HG02610 (cell line): Measurements from ENCODE around the gene APOL1.
"Not testable (repeated sequence)": the region's sequence is repeated elsewhere in the genome, so short reads cannot be mapped to it uniquely, and the experiment has no call there.

Experiments used
- ATAC-seq: cut with Tn5 transposase; IDR thresholded peaks from one replicate; pipeline ENCODE4 v1.9.1; 2021; ENCODE audit warnings: mild to moderate bottlenecking, moderate library complexity; ENCODE audit not compliant: unreplicated experiment

Gene APOL1

GRCh38 chr22:36244522-36245391, 8.2 kb upstream of the APOL1 start:
- ATAC-seq = no peak

DNA sequence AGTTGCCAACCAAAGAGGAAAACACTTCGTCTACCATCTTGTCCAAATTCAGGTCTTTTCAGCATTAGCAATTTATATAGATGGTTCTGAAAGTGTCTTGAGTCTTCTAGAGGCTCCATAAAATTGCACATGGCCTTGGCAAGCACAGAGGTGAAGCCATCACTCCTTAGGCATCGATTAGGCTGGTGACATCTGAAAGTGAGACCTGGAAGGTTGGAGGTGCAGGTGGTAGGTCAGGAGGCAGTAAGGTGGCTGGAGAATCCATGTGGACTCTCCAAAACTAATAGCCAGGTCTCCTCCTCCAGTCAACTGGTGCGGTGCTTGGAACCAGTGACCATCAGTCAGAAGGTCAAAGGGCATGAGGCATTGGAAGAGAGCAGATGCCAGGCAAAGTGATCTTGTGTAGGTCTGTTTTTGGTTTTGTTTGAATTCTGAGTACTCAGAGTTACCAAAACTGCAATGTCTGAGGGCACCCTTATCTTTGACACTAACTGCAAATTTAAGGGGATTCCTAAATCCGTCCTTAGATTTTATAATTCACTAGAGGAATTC, 7.1 kb upstream of the APOL1 start:
- no peak for ATAC-seq

DNA sequence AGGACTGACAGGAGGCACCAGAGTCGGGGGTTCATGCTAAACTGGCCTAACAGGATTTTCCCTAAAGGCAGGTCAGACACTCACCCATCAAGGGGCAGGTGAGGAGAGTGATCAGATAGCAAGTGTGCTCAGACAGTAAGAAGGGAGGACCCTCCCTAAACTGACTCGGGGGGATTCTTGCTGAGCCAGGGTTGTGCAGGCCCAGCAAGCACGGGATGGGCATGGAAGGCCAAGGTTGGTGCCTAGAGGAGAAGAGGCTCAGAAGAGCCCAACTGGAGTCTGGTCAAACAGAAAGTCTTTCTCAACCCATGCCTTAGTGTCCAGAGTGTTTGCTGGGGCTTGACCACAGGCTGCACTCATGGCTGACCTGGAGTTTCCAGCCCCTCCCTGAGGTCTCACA, 6.2 kb upstream of the APOL1 start:
- no peak for ATAC-seq

GRCh38 chr22:36247955-36248354, 5.0 kb upstream of the APOL1 start:
- ATAC-seq = no peak

- no peak for ATAC-seq
Measured at GRCh38 chr22:36249160-36249559, 3.8 kb upstream of the APOL1 start.

- ATAC-seq = not testable (repeated sequence)
Measured at GRCh38 chr22:36250292-36250960, 2.5 kb upstream of the APOL1 start.

GRCh38 chr22:36251979-36252608, 839 bp upstream of the APOL1 start:
- ATAC-seq = not testable (repeated sequence)

DNA sequence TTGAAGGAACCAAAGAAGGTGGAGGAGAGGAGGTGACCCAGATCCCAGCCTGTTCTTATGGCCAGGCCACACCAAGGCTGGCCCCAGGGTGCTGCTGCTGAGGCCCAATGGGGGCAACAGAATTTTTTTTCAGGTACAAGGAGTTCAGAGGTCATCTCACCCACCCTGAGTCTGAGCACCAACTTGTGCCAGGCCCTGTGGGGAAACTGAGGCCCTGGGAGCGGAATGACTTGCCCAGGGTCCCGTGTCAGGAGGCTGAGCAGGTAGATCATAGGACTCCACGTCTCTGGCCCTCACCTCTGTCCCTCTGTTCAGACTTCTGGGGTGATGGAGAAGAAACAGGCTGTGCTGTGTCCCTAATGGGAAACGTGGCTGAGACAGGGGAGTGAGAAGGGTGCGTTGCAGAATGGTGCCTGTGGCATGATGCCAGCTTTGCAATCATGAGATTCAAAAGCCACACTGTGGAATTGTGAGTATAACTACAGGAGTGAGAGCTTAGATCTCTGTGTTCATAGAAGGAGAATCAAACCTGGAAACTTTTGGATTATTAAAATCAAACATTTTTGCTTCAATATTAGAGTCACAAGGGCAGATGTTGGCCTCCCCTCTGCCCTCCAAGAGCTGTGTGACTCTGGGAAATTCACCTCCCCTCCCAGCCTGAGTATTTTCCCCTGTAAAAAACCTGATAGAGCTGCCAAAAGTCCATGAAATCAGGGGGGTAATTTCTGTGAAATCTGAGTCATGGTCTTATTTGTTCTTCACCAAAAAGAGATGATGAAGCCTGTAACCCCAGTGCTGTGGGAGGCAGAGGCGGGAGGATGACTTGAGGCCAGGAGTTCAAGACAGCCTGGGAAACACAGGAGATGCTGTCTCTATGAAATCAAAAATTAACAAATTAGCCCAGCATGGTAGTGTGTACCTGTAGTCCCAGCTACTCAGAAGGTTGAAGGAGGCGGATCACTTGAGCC, 874 bp downstream of the APOL1 start:
- no peak for ATAC-seq

- not testable (repeated sequence) for ATAC-seq
Measured at GRCh38 chr22:36255572-36255971, 2.6 kb downstream of the APOL1 start.

DNA sequence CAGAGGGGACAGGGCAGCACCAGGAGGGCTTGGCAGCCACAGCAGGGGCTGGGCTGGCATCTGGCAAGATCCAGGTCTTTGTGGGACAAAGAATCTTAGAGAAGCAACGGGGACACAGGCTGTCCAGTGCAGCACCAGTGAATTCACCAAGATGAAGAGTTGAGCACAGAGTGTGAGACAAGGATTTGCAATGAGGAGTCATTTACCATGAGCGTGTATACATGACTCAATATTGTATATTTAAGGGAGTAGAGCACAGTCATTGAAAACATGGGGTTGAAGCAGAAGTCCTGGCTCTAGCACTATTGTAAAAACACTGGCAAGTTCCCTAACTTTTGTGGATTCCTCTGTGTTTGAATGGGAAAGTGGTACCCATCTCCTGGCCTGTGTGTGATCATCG, 3.5 kb downstream of the APOL1 start:
- no peak for ATAC-seq

- no peak for ATAC-seq
Measured at GRCh38 chr22:36257308-36257707, 4.4 kb downstream of the APOL1 start.

DNA sequence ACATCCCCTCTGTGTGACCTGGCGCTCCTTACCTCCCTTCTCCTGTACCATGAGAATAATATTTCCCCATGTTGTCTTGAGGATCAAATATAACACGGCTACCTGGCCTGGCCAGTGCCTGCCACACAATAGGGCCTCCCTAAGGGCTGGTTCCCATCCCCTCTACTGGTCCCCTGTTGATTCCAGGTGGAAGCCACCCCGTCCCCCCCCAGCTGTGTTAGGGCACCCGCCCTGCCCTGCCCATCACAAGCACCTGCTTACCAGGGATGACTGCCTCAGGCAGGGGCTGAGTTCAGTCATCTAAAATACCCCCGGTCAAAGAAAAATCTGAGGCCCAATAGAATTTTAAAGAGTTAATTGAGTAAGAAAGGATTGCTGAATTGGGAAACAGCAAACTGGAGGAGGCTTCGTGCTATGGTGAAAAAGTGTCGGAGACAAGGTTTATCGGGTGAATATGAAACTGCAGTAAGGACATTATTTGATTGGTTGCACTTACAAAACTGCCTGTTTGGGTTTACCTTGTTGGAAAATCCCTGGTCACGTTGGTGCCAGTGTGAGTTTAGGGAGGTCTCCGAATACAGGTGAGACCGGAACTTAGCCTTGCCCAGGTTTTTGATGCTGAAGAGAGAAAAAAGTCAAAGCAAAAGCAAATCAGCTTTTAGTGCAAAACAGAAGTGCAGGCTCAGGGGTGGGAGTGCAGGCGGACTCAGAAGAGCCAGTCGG, 5.2 kb downstream of the APOL1 start:
- no peak for ATAC-seq

DNA sequence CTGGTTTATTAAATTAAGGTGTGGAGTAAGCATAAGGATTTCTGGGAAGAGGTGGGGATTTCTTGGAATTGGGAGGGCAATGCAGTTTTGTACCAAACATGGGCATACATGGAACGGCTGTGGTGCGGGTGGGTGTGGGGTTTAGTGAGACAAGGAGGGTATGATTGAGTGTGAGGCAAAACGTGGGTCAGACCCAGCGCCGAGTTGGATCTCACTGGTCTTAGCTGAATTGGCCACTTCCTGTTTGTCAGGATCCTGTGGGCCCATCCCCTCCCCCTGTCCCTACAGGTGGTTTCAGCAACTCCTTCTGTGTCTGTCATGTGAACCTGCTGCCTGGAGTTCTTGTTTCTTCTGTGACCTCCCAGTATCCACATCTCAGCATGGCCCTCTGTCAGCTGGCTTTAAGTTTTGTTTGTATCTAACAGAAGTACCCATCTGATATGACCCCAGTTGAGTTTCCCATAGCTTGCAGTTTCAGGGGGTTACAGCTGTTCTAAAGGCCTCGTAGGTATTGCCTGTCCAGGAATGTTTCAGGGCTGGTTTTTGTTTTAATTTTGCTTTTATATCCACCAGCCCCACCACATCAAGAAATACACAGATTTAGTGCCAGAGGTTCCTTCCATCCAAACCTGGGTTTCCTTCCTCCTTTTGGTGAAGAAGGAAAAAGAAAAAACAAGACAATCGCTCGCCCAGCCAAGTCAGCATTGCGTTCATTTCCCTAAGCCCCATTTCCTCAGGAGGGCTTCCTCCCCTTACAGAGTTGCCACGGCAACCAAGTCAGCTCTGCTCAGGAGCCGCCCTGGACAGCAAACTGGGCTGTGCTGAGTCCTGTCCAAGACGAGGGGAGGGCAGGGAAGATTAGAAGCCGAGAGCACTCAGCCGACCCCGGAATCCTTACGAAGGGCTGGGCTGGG, 6.0 kb downstream of the APOL1 start:
- ATAC-seq = no peak

GRCh38 chr22:36259615-36260300, 6.8 kb downstream of the APOL1 start:
- no peak for ATAC-seq

DNA sequence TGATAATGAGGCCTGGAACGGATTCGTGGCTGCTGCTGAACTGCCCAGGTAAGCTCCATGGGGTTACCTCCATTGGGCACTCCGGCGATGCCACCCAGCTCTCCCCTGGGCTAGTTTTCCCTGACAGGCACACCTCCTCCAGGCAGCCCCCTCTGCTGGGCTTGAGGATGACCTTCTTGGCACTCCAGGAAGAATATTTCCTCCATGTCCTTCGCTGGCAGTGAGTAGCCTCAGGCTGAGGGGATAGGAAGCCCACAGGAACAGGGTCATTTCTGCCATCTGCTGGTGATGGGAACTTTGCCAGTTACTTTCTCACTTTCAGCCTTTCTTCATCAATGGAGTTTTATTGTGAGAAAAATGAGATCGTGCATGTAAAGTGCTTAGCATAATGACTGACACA, 8.7 kb downstream of the APOL1 start:
- ATAC-seq = not testable (repeated sequence)

- ATAC-seq = not testable (repeated sequence)
Measured at GRCh38 chr22:36262307-36262706, 9.4 kb downstream of the APOL1 start.

DNA sequence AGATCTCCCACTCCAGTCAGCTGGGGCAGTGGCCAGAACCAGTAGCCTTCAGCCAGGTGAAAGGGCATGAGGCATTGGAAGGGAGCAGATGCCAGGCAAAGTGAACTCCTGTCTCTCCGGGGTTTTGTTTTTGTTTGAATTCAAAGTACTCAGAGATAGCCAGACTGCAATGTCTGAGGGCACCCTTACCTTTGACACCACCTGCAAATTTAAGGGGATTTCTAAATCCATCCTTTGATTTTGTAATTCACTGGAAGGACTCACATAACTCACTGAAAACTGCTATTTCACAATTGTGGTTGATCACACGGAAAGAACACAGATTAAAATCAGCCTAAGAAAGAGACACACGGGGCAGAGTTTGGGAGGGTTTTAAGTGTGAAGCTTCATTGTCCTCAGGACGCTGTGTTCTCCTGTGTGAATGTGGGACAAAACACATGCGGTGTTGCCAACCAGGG, 10.3 kb downstream of the APOL1 start:
- not testable (repeated sequence) for ATAC-seq
